ENCODE data around the gene FUT1.
A peak's percentile ranks its signal among the peaks of the same experiment; 100 is the strongest.

FUT1 gene

DNA sequence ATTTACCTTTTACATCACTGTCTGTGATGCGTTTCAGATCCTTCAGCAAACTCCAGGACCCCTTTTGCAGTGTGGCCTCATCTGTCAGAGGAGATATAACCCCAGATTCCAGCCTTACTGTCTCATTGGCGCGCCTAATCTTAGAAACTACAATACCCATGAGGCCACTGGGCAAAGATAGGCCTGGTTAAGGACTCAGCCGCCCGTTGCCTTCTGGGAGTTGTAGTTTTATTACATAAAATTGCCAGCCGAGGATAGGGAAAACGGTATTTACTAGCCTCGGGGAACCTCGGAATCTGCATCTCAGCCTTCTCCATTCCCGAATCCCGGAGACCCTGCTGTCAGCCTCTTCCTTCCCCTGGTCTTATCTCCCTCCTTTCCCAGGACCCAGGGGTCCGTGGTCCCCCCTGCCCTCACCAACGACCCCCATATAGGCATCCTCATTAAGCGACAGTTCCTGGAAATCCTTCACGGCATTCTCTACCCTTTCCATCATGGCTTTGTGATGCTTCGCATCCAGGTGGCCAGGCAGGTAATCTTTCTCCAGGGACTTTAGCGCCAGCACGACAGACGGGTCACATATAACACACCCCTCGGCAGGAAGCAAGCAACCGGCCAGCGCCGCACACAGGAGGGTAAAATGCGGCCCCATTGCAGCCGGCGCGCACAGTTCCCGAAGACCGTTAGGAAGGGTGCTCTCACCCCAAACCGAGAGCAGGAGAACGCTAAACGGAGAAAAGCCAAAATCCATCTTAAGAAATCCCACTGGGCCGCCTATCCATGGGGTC is 7.0 kb downstream of the FUT1 start:
- intact Hi-C loops (cut with DNase I) = no loop called here
- peak in 9 of 10 donors; percentile 42 to 94 (median 67) for DNase-seq

DNA sequence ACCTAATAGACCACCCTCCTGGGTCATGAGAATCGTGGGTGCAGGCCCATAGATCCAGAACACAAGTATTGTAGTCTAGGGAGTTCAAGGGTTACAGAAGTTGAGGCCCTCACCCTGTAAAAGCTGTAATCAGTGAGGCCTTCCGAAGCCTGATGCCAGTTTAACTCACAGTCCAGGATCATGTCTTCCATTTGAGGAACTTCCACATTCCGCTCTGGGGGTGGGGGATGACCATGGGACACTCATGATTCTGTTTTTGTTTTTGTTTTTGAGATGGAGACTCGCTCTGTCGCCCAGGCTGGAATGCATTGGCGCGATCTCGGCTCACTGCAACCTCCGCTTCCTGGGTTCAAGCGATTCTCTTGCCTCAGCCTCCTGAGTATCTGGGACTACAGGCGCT is 10.3 kb downstream of the FUT1 start:
- DNase-seq = no peak
- intact Hi-C loops (cut with DNase I) = no loop called here

DNA sequence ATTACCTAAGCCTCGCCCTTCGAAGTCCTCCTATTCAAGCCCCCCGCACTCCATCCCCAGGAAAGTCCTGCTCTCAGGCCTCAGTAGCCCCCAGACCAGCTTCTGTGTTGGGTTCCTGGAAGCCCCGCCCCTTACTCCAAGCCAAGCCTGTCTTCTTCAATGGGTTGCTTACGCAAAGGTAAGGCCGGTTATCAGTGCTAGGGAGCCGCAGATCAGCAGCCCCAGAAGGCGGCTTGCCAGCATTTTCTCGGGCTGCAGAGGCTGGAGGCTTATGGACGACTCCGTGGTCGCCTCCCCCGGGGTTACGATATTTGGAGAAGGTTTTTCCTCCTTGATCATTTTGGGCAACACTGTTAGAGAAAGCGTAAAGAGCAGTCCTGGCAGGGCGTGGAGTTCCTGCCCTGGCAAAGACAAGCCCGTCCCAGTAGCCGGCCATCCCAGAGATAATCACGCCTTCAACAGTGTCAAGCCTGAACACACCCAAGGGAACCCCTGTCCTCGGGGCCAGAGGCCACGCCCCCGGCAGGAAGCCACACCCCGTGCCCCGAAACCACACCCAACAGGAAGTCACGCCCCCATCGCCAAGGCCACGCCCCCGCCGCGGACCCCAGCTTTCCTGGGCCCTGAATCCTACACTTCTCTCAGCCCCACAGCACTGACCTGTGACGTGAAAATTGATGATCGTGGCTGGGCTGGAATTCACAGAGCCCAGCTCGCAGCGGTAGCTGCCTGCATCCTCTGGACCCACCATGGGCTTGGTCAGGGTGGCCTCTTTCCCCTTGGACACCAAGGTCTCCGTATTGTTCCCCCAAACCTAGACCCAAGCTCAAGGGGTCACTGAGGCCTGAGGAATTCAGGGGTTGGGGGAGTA is 11.1 kb downstream of the FUT1 start:
- intact Hi-C loops (cut with DNase I) = no loop called here
- DNase-seq = peak in 1 of 10 donors; percentile 72

DNA sequence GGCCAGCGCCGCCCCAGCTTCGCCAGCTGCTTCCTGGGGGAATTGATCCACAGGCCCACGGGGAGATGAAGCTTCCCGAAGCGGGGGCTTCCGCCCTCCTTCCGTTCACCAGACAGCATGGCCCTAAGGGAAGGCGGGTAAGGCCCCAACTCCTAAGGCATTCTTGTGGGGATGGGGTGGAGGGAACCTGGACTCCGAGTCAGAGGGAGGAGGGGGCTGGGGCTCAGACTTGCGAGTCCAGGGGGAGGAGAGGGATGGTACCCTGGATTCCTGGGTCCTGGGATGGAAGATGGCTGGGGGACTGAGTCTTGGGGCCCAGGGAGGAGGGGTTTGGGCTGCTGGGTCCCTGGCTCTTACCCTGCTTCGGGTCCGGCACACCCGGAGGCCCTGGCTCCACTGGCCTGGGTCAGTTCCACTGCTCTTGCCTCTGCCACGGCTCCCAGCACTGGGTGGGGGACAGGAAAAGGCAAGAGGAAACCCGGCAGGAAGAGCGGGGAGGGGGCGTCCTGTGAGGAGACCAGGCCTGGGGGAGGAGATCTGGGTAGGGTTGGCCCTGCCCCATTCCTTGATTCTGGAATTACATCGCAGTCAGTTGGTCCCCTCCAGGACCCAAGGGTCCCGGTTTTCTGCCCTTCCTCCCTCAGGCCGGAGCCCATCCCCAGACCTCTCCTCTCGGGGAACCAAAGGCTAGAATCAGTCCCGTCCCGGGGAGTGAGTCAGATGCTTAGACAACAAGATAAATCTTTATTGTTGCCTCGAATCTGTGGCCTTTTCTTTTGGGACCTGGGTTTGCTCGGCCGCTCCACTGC is 12.1 kb downstream of the FUT1 start, which contains the start of gene RASIP1:
RASIP1 (minus strand) TSS at position 447 of the 809 bp plus-strand sequence; CDS start at position 119, 328 bp downstream.
- intact Hi-C loops (cut with DNase I) = no loop called here
- DNase-seq = peak in 1 of 10 donors; percentile 66

DNA sequence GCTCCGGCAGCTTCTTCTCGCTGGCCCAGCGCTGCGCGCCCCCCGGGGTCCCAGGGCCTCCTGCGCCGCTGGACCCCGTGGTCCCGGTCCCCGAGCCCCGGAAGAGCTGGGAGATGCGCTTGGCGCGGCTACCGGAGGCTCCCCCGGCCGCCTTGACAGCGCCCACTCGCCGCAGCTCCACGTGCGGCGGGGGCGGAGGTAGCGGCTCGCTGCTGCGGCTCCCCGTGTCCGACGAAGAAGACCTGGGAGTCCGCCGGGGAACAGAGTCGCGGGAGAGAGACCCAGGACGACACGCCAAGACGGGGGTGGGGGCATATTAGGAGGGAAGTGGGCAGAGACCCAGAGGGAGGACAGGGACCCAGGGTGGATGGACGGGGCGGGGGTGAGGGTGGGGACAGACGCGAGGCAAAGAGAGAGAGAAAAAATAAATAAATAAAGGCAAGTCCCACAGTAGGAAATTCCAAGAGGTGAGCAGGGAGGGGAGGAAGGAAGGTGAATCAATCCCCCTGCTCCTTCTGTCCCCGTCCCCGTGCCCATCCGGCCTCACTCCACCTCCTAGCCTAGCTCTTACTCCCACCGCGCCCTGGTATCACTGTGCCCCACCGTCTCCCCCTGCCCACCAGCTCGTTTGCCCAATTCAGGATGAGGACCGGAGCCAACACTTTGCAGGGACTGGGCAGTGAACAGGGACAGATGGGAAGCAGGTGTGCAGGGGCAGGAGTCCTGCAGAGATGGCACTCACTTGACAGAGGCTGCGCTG is 12.9 kb downstream of the FUT1 start:
- DNase-seq = peak in 1 of 10 donors; percentile 58
- intact Hi-C loops (cut with DNase I) = no loop called here

DNA sequence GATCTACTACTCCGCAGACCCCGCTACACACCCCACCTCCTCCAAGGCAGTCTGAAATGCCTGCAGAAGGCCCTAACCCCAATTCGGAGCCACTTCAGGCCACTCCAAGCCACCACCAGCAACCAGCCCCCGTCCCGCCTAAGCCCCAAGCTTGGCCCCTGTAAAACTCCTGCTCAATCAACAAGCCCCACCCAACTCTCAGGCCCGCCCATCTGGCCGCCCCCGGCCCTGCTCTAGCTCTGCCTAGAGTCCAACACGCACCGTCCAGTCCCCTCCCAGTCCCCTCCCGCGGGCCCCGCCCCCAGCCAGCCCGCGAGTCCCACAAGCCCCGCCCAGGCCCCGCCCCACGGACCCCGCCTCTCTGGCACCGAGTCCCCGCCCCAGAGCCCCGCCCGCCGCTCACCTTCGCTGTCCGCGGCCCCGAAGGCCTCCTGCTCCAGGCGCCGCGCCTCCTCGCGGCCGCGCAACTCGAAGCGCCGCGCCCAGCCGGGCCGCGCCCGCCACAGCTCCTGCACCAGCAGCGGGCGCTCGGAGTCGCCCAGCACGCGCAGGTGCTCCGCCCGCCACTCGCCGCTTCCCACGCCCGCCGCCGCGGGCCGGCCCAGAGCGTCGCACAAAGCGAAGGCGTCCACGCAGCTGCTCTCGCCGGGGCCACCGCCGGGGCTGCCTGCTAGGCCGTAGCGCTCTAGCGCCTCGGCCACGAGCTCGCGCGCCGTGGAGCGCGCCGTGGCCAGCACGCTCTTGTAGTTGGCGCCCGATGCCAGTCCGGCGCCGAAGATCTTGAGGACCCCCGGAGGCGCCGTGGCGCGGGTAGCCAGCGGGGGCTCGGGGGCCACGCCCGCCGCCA is 13.7 kb downstream of the FUT1 start:
- DNase-seq = peak; percentile 73 to 98 (median 86)
- intact Hi-C loops (cut with DNase I) = no loop called here

DNA sequence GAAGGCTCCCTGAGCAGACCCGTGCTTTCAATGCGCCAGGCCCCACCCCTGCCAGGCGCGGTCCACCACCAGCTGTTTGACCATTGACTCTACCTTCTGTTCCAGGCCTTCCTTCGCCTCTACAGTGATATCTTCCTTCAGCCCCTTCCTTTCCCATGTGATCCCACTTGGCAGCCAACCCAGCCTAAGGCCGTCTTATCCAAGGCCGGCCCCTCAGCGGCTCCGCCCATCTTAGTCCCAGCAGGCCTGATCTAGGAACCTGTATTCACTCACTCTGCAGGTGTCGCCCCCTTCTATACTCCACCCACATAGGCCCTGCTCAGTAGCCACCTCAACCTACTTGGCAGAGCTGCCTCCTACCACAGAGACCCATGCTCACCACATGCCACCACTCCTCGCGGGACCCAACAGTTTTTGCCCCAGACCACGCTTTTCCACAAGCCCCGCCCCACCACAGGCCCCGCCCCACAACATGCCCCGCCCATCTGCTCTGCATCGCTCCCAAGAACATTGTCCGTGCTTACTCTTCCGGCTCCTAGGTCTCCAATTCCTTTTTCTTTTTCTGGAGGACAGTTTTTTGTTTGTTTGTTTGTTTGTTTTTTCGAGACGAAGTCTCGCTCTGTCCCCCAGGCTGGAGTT is 15.0 kb downstream of the FUT1 start:
- intact Hi-C loops (cut with DNase I) = no loop called here
- DNase-seq = no peak

DNA sequence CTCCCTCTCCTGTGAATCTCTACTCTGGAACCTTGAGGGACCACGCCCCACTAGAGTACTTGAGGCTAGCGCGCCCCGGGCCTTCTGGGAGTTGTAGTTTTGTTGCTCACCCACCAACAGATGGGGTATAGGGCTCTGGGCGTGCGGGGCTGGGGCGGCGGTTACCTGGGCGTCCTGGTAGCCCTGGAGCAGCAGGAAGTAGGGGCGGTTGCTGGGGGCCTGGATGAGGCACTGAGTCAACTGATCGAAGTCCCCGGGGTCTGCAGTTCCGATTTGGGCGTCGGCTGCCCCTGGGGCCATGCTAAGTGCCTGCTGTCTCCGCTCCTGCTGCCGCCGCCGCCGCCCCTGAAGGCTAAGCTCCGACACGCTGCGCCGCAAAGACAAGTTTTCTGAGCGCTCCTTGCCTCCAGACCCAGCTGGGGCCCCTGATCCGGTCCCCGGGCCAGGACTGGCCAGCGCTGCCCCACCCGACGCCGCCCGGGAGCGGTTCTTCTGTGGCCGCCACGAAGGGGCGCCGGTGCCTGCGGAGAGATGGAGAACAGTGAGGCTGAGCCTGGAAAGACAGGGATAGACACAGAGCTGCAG is 17.3 kb downstream of the FUT1 start:
- intact Hi-C loops (cut with DNase I) = no loop called here
- DNase-seq = no peak

DNA sequence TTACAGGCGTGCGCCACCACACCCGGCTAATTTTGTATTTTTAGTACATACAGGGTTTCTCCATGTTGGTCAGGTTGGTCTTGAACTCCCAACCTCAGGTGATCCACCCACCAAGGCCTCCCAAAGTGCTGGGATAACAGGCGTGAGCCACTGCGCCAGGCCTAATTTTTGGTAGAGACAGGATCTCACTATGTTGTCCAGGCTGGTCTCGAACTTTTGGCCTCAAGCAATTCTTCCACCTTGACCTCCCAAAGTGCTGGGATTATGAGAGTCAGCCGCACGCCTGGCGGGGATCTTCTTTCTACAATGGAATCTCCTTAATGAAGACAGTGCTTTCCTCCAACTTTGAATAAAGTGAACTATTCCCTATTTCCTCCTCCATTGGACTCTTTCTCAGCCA is 17.8 kb downstream of the FUT1 start:
- intact Hi-C loops (cut with DNase I) = no loop called here
- no peak for DNase-seq

DNA sequence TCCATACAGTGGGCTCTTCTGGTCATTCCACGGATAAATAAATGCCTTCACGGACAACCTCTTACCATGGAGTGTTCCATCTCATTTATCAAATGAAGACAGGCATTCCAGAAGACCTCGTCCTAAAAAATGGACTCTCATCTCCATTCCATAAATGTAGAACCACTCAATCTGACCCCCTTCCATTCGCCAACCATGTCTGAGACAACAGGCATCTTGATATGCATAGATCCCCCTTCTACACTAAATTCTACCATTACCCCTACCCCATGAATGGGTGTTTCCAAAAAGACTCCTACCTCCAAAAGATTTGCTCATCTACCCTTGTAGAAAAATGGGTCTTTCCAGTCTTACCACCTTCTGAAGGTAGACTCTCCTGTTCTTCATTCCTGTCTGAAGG is 21.0 kb downstream of the FUT1 start:
- intact Hi-C loops (cut with DNase I) = no loop called here
- DNase-seq = no peak

DNA sequence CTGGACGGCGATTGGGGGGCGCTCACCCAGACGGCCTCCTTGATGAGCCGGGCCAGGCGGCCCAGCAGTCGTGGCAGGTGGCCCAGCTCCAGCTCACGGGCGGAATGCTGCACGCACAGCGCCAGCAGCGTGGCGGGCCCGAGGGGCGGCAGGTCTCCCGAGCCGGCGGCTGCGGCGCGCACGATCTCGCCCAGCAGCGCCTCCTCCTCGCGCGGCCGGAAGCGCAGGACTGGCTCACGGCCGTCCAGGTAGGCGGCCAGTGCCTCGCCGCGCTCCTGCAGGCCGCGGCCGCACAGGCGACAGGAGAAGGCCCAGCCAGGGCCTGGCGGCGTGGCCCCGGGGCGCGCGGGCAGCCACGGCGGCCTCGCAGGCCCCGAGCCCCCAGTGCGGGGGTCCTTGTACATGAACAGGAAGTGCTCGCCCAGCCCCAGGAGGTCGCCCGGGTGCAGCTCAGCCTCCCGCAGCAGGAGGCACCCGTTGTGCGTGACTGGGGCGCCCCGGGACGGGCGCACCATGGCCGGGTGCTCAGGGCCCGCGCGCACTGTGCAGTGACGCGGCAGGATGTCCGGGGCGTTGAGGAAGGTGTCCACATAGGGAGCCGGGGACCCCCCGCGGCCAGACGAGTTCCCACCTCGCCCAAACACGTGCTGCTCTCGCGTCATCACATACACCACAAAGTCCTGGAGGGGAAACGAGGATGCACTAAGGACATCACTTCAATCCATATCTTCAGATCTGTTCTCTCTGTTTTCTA is 23.4 kb downstream of the FUT1 start:
- intact Hi-C loops (cut with DNase I) = no loop called here
- no peak for DNase-seq

DNA sequence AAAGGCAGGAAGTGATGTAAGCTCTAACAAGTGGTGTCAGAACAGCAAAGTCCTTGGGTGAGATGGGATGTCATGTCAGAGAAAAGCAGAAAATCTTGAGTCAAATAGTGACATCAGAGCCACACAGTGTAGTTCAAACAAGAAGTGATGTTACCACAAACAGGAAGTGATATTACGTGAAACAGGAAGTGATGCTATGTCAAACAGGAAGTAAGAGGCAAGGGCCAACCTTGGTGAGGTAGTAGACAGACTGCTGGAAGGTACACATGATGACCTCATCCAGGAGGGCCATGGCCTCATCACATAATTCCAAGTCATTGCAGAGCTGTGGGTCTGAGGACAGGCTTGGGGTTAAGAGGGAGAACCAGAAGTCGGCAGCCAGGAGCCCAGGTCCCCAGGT is 25.9 kb downstream of the FUT1 start:
- intact Hi-C loops (cut with DNase I) = no loop called here
- DNase-seq = no peak

DNA sequence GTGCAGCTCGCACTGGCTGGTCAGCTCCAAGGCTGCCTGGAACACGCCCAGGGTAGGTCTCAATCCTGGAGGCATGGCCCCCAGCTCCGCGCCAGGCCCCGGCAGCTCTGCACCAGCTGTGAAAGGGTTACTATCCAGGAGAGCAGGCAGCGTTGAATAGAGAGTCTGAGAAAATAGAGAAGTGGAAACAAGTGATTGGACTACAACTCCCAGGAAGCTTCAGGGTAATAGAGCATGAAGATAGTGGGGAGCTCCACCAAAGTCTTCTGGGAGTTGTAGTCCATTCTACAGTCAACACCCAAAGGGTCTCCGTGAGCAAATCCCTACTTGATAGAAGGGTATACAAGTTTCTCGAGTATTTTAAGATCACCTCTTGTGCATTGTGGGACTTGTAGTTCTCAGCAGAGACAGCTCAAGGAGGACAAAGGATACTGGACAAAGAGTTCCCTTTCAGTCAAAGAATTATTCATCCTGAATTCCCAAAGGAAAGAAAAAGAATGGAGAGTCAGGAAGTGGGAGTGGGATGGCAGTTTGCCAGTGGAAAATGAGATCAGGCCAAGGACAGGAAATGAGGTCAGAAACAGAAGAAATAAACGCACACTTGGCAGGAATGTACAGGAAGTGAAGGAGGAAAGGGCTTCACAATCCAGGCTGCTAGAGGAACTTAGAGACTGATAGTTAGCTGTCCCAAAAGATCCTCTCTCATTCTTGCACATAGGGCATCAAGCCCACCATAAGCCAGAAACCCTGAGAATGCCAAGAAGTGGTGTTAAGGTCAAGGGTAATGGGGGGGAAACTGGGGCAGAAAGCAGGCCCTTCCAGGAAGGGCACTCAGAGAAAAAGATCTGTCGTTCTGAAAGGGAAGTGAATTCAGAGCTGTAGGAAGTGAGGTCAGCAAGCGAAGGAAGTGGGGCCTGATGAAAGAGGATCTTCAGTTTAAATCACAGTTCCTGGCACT is 27.4 kb downstream of the FUT1 start:
- DNase-seq = peak in 1 of 10 donors; percentile 2
- intact Hi-C loops (cut with DNase I) = loop anchor here (5.0 kb wide), 1 partner anchor 78 kb away; the partner anchor contains the start of gene CA11

DNA sequence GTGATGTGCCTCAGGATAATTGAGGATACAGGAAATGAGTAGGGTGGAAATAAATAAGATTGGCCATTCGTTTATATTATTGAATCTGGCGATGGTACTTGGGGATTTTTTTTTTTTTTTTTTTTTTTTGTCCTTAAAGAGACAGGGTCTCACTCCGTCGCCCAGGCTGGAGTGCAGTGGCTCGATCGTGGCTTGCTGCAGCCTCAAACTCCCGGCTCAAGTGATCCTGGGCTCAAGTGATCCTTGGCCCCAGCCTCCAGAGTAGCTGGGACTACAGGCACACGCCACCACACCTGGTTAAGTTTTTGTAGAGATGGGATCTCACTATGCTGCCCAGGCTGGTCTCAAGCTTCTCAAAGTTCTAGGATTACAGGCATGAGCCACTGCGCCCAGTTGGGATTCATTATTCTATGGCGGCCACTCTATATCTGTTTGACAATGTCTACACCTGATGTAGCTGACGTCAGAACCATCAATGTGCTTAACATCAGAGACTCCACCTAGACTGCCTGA is 30.2 kb downstream of the FUT1 start:
- peak in 2 of 10 donors; percentile 27 to 68 for DNase-seq
- intact Hi-C loops (cut with DNase I) = loop anchor here (5.0 kb wide), 1 partner anchor 75 kb away; the partner anchor contains the start of gene CA11

DNA sequence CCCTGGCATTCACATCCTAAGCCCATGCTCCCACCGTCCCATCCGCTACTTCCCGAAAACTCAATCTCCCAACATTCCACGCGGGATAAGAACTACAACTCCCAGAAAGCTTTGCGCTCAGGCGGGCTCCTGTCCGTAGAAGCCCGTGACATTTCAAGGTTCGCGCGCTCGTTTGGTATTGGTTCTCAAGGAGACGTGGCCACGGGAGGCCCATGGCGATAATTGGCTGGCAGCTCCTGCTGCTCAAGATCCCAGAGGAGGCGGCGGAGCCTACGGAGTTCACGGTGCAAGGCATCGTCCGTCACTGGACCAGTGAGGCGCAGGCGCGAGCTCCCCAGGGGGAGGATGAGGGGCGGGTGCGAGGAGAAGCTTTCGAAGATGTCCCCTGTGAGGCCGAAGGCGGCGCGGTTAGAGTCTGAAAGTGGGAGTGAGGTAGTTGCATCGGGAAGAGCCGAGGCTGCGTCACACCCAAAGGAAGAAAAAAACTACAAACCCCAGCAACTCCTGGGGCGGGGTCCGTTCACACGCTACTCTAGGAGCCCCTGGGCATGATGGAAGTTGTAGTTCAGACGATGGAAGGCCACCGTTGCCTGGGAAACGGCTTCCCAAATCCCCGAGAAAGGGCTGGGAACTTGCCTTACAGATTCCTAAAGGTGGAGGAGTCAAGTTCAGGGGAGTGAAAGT is 31.7 kb downstream of the FUT1 start:
- intact Hi-C loops (cut with DNase I) = loop anchor here (5.0 kb wide), 1 partner anchor 73 kb away; the partner anchor contains the start of gene CA11

More for the DNA sequence above, 31.7 kb downstream of the FUT1 start:
- peak; percentile 98 to 100 (median 100) for DNase-seq

Measured in posterior cingulate gyrus (tissue), 11 donors.